Stimulated activated CD8-positive, alpha-beta memory T cell treated with anti-CD3 and anti-CD28 coated beads, Interleukin-2, amount 100 ng/mL, for 48 hours (primary cell): ENCODE measurements around the gene KCNJ15.

Experiments used
- DNase-seq, 2 donors: peaks; one replicate each; pipeline ENCODE4 v3.0.0-alpha.2; 2020; ENCODE audit warnings: low read depth in 2 of 2

Gene KCNJ15

DNA sequence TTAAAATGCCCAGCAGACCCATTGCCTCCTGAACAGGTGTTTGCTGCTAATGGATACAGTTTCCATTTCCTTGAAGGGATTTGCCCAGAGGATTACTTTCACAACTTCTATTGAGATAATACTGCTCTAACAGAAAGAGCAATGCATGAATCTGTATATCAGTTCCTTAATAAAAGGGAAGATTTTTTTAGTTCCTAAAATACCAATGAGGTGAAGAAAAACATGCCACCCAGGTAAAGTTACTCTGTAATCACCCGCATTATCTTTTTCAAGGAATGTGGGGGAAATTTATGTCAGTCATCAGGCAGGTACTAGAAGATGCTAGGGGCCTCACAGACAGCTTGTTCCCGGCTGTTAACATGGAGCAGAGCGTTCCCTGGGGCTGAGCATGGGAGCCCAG lies 41.1 kb downstream of the KCNJ15 start:
- no peak for DNase-seq

DNA sequence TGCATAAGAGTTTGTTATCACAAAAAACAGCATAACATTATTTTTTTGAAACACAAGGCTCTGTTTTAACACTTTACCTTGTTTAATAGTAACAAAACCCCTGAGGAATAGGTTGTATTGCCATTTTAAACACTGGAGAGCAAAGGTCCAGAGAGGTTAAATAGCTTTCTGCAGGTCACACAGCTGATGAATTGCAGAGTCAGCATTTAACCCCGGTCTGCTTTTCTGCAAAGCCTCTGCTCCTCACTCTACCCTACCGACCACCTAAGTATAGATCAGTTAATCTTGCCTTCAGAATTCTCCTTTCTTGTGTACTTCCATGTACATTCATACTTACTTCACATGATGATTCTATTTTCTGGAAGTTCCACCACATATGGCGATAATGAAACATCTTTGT lies 42.0 kb downstream of the KCNJ15 start:
- DNase-seq: no peak

DNA sequence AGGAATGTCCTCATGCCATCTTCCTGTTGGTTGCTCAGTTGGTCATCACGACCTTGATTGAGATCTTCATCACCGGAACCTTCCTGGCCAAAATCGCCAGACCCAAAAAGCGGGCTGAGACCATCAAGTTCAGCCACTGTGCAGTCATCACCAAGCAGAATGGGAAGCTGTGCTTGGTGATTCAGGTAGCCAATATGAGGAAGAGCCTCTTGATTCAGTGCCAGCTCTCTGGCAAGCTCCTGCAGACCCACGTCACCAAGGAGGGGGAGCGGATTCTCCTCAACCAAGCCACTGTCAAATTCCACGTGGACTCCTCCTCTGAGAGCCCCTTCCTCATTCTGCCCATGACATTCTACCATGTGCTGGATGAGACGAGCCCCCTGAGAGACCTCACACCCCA lies 42.9 kb downstream of the KCNJ15 start:
- no peak for DNase-seq

GRCh38 chr21:38300141-38300578 lies 43.4 kb downstream of the KCNJ15 start:
- no peak for DNase-seq

GRCh38 chr21:38301321-38302214 lies 44.8 kb downstream of the KCNJ15 start:
- DNase-seq: no peak

DNA sequence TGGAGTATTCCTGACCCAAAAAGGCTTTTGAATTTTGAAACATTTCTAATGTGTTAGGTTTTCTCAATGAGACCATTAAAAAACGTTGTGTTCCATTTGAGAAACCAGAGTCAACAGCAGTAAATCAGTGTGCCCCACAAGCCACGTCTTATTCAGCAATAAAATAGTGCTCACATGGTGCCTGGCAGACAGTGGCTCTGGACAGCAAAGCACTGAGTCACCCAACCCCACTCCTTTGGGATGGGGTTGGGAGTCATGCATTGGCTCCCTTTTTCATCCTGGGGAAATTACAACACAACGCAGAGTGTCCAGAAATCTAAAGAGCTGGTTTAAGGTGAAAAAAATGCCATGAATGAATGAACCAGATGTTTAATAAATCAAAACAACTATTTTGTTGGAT lies 46.5 kb downstream of the KCNJ15 start:
- DNase-seq: no peak

DNA sequence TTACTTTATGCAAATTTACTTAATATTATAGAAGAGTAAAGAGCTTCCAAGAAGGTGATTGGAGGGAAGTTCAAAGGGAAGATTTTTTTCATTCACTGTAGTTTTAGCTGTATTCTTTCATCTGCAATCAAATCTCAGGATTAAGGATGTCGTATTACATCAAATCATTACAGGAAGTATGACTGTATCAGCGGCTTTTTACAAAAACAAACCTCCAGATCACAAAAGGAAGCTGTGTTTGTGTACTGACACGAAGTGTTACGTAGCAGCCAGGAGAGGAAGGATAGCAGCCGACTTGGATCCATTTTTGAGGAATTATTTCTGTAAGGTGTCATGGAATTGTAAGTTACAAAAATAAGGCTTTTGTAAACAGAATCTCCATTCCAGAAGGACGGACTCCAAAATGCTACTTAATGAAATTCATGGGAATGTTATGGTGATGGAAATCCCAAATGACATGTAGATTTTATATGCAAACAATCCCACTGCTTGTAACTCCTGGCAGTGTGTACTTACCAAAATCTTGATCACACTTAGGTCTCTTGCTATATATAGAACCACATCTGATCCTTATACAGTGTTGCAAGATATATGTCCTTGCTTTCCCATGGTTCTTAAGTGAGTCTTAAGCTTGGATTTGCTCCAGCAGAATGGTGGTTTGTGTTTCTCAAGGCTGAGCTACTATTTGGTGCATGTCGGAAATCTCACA lies 49.8 kb downstream of the KCNJ15 start:
- DNase-seq: no peak

DNA sequence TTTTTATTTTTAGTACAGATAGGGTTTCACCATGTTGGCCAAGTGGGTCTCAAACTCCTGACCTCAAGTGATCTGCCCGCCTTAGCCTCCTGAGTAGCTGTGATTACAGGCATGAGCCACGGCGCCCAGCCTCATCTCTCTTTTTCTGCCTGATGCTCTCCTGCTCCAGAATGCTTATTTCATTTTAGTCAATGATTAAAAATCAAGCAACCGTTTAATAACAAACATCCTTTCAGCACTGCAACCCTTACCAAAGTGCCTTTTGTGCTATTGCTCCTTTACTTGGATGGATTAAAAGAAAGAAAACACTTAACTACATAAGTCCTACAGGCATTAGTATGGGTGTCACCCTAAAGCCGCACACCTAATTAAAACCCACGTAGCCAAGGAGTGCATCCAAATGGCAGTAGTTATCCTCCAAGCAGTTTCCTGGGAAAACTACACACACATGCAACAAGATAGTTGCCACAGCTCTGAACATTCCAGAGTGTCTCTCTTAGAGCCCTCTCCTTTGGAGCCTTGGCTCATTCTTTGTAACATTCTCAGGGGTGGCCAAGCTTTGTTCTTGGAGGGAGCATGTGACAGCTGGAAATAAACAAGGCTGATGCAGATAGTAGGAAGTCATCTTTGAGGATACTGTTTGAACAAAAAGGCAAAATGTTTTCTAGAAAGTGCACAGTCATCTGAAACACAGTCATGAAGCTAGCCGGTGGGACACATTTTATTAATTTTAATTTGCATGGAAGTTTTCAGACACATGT lies 51.2 kb downstream of the KCNJ15 start:
- DNase-seq: no peak

- no peak for DNase-seq
Measured at GRCh38 chr21:38308532-38309119, 51.8 kb downstream of the KCNJ15 start.

DNA sequence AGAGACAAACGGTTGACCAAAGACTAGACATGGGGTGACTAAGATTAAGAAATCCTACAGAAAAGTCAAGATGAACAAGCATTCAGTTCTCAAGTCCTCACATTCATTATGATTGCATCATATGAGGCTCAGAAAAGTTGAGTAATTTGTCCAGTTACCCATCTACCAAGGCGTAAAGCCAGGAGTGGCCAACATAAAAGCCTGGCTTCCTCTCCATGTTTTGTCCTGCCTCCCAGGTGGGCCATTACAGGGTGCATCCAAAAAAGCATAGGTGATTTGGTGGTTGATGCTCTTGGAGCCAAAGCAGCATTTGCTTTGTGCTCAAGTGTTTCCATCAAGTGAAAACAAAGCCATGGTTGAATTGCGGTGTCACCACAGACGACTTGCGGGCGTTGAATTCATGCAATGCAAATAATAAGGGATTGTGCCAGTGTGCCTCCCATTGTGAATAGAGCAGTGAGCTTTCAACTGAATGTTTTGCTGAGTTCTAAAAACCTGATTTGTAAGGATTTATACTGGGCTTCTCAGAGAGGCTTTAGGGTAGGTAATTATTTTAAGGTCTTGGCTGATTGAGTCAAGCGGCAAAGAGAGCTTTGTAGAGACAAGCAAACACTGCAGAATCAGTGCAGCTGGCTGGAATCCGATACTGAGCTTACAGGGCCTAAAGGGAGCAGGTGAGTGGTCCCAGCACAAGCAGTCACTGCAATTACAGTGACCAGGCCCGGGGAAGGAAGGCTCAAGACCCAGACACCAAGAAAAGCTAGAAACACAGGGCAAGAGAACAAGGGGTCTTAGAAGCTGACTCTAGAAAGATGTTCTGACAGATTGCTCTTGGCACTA lies 54.1 kb downstream of the KCNJ15 start:
- DNase-seq: no peak

DNA sequence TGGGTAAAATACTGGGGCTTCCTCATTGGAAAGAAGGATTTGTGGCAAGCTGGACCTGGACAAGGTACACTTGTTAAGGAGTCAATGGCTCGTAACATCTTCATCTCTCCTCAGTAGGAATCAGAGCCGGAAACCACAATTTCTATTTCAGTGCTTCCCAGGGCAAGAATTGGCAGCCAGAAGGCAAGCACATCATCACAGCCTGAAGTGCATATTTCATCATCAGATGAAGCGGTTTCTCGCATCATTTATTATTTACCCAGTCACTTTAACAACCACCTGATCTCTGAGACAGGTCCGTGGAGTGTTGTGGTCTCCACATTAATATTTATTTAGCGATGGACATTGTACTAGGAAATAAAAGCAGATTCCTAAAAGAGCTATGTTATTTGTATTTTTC lies 55.0 kb downstream of the KCNJ15 start:
- DNase-seq: no peak

GRCh38 chr21:38312822-38313221 lies 56.0 kb downstream of the KCNJ15 start:
- DNase-seq: no peak

GRCh38 chr21:38314558-38314957 lies 57.8 kb downstream of the KCNJ15 start:
- DNase-seq: no peak

GRCh38 chr21:38315122-38315521 lies 58.3 kb downstream of the KCNJ15 start:
- DNase-seq: no peak

- no peak for DNase-seq
Measured at GRCh38 chr21:38319781-38320180, 63.0 kb downstream of the KCNJ15 start.

DNA sequence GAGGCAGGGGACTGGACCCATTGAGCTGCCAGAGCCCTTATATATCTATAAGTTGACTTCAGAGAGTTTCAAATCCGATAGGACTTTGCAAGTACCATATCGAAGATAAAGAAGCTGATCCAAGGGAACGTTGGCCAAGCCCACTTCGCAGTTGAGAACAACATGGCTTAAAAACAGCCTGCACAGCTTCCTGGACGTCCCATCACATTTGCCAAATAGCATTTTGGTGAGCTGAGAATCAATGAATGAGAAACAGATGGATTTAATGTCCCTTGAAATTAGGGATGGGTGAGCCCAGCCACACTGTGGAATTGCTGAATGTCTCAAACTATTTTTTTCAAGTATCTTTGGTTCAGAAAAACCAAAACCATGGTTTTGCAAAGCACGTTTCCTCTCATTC lies 64.8 kb downstream of the KCNJ15 start:
- DNase-seq: no peak

DNA sequence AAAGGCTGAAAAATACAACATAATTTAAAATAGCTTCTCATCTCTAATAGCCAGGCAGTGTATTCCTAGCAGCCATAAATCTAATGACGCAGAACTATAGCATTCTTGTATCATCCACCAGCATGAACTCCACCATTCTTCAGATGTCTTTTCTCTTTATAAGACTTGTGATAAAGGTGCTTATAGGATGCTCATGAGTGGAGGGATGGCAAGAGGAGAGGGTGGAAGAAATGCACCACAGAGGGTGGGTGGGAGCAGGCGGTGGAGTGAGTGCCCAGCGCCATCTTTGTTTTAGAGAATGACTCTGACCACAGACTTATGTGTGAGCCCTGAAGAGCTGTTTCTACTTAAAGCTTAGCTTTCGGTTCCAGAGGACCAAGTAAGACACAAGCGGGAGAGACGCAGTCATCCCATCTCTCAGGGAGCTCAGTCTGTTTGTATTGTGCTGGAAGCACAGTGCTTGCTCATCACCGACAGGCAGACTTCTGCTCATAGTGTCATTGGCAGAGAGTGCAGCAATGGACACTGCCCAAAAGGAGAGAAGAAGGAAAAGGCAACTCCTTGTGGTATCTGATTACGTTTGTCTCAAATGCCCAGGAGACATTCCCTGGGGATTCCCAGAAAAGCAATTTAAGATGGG lies 65.6 kb downstream of the KCNJ15 start:
- DNase-seq: no peak

DNA sequence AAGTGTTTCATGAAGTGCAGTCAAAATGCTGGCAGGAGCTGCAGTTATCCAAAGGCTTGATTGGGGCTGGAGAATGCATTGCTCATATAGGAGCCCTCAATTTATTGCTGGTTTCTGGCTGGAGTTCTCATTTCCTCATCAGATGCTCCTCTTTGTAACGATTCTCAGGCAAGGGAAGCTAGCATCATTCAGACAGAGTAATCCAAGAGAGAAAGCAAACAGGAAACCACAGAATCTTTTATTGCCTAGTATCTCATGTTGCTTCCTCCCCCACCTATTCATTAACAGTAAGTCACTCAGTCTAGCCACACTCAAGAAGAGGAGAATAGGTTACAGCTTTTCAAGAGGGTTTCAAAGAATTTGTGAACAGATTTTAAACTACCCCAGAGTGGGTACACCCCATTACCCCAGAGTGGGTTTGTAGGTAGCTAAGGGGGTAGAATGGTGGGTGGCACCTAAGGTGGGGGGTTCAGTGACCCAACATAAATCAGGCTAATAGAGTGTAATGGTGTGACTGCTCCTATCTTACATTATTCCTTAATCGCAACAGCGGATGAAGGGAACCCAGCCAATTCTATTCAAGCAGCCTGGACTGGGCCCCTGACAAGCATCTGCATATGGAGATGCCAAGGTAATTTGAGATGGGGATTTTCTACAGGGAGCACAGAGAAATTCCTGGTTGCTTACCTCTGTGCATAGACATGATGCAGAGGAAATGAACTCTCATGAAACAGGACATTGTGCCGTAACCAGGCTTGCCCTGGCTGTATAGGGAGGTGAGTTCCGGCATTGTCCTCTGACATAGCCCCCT lies 67.1 kb downstream of the KCNJ15 start:
- DNase-seq: no peak

DNA sequence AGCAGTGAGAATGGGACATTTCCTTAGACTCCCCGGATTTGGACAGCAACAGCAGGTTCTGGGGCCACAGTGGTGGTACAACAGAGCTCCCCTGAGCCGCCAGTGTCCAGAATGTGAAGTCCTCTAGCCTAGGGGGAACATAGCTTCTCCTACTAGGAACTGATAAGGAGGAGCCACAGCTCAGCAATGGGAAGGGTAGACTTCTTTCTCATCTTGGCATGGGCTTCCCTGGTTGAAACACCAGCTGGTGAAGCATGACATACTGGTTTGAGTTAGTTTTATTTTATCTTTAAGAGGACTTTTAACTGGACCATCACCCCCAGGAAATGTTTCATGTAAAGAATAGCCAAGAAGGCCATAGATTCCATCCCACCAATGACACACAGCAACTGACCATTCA lies 68.4 kb downstream of the KCNJ15 start:
- no peak for DNase-seq
